Adipocyte (in vitro differentiated cells): Measurements from ENCODE around the gene MACROD2.

Source experiments
- DNase-seq: peaks from one replicate; pipeline ENCODE4 v3.0.0-alpha.2; 2015; ENCODE audit warnings: low read depth
- H3K27me3 ChIP-seq: replicated peaks from 2 replicates; pipeline ENCODE4 v1.7.0; 2013; ENCODE audit warnings: mild to moderate bottlenecking, low read length, moderate library complexity; ENCODE audit not compliant: control insufficient read depth, insufficient read depth
- H3K36me3 ChIP-seq: 2 replicates; pipeline ENCODE4 v1.7.0; 2013; ENCODE audit warnings: low read length, mild to moderate bottlenecking, moderate library complexity; ENCODE audit not compliant: control insufficient read depth, insufficient read depth, severe bottlenecking
- H3K4me1 ChIP-seq: 2 replicates; pipeline ENCODE4 v1.7.0; 2013; ENCODE audit warnings: mild to moderate bottlenecking, low read length, moderate library complexity; ENCODE audit not compliant: control insufficient read depth, insufficient read depth
- H3K4me3 ChIP-seq: 2 replicates; pipeline ENCODE4 v1.7.0; 2013; ENCODE audit warnings: mild to moderate bottlenecking, low read length, moderate library complexity
- H3K9ac ChIP-seq: 2 replicates; pipeline ENCODE4 v1.7.0; 2013; ENCODE audit warnings: mild to moderate bottlenecking, low read length, moderate library complexity
- H3K9me3 ChIP-seq: 2 replicates; pipeline ENCODE4 v1.7.0; 2013; ENCODE audit warnings: mild to moderate bottlenecking, low read length, moderate library complexity; ENCODE audit not compliant: control insufficient read depth

The MACROD2 gene

GRCh38 chr20:16078172-16078898 lies 2083.0 kb downstream of the MACROD2 start:
- no peaks in the 10 kb centered on the region for H3K27me3 ChIP-seq
- H3K4me3 ChIP-seq, result no peak overlapping the region
- no peak for DNase-seq
- no peak overlapping the region for H3K9ac ChIP-seq
- no peaks in the 10 kb centered on the region for H3K9me3 ChIP-seq
- H3K36me3 ChIP-seq, result no peaks in the 10 kb centered on the region
- H3K4me1 ChIP-seq, result no peaks in the 10 kb centered on the region

GRCh38 chr20:16081421-16081820 lies 2086.1 kb downstream of the MACROD2 start:
- Histone ChIP-seq H3K36me3 (no peaks in the 10 kb centered on the region), H3K27me3 (no peaks in the 10 kb centered on the region), H3K4me1 (no peaks in the 10 kb centered on the region), H3K9me3 (peaks cover 3% of the 10 kb centered on the region), H3K9ac (no peak overlapping the region), H3K4me3 (no peak overlapping the region)
- DNase-seq, result no peak

- Histone ChIP-seq H3K4me3 (no peak overlapping the region), H3K27me3 (no peaks in the 10 kb centered on the region)
Observed at GRCh38 chr20:16082051-16082550, 2086.8 kb downstream of the MACROD2 start.

GRCh38 chr20:16083639-16084280 lies 2088.4 kb downstream of the MACROD2 start:
- Histone ChIP-seq H3K4me1 (no peaks in the 10 kb centered on the region), H3K9me3 (peaks cover 11% of the 10 kb centered on the region), H3K4me3 (no peak overlapping the region), H3K36me3 (no peaks in the 10 kb centered on the region), H3K9ac (no peak overlapping the region), H3K27me3 (no peaks in the 10 kb centered on the region)
- no peak for DNase-seq

More at GRCh38 chr20:16082051-16082550, 2086.8 kb downstream of the MACROD2 start:
- no peak for DNase-seq
- Histone ChIP-seq H3K9ac (no peak overlapping the region), H3K36me3 (no peaks in the 10 kb centered on the region), H3K9me3 (peaks cover 8% of the 10 kb centered on the region), H3K4me1 (no peaks in the 10 kb centered on the region)

GRCh38 chr20:16095226-16095625 lies 2099.9 kb downstream of the MACROD2 start:
- DNase-seq, result no peak

GRCh38 chr20:16096756-16097326 lies 2101.5 kb downstream of the MACROD2 start:
- DNase-seq, result no peak
- Histone ChIP-seq H3K9ac (no peak overlapping the region), H3K4me3 (no peak overlapping the region)

More at GRCh38 chr20:16095226-16095625, 2099.9 kb downstream of the MACROD2 start:
- Histone ChIP-seq H3K4me1 (peaks cover 8% of the 10 kb centered on the region), H3K9me3 (peaks cover 12% of the 10 kb centered on the region), H3K27me3 (no peaks in the 10 kb centered on the region), H3K36me3 (no peaks in the 10 kb centered on the region), H3K4me3 (no peak overlapping the region), H3K9ac (no peak overlapping the region)

DNA sequence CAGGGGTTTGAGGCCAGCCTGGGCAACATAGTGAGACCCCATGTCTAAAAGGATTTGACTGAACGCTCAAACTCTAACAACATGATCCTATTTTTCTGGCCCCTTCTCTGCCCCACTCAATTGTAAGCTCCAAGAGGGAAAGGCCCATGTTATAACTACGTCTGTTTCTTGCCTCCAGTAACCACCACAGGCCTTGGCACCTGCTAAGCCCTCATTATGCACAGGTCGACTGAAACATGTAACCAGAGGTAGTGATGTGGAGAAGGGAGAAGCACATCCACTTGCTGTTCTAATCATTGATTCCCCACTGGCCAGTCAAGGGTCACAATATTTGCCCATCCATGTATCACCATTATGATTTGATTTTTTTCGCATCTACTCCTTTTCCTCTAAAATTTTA lies 2102.5 kb downstream of the MACROD2 start:
- H3K27me3 ChIP-seq, result peaks cover 5% of the 10 kb centered on the region
- peaks cover 14% of the 10 kb centered on the region for H3K4me1 ChIP-seq
- no peak for DNase-seq
- H3K9me3 ChIP-seq, result no peaks in the 10 kb centered on the region
- no peak overlapping the region for H3K9ac ChIP-seq
- no peak overlapping the region for H3K4me3 ChIP-seq
- H3K36me3 ChIP-seq, result no peaks in the 10 kb centered on the region

More at GRCh38 chr20:16096756-16097326, 2101.5 kb downstream of the MACROD2 start:
- Histone ChIP-seq H3K4me1 (peaks cover 14% of the 10 kb centered on the region), H3K36me3 (no peaks in the 10 kb centered on the region), H3K9me3 (no peaks in the 10 kb centered on the region), H3K27me3 (peaks cover 5% of the 10 kb centered on the region)

DNA sequence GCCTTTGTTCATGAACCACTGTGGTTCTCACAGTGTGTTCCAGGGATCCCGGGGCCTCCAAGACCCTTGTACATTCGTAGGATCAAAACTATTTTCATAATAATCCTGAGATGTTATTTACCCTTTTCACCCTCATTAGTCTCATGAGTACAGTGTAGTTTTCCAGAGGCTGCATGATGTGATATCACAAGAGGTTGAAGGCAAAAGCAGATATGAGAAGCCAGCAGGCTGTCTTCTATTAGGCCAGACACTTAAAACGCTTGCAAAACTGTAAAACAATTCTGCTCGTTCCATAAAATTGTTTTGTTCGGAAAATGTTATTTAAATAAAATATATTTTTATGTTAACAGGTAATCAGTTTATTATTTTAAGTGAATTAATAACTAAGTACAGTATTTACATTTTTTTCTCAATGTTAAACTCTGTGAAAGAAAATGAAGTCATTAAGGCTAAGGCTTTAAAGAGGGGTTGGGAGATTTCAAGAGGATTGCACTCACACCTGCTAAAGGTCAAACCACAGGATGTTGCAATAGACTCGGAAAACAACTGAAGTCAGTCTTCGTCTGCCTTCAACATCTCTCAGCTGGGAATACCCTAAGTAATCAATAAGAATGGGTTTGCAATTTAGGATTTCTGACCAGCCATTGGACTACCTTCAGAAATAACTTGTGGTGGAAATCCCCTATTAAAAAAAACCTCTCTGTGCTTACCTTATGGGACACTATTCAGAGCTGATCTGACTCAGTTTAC lies 2103.7 kb downstream of the MACROD2 start:
- H3K9me3 ChIP-seq, result no peaks in the 10 kb centered on the region
- H3K4me3 ChIP-seq, result no peak overlapping the region
- peaks cover 14% of the 10 kb centered on the region for H3K4me1 ChIP-seq
- peaks cover 5% of the 10 kb centered on the region for H3K27me3 ChIP-seq
- H3K36me3 ChIP-seq, result no peaks in the 10 kb centered on the region
- no peak overlapping the region for H3K9ac ChIP-seq
- peak; percentile 9 for DNase-seq

GRCh38 chr20:16100111-16100510 lies 2104.8 kb downstream of the MACROD2 start:
- peak; percentile 43 for DNase-seq
- H3K9me3 ChIP-seq, result no peaks in the 10 kb centered on the region
- no peak overlapping the region for H3K9ac ChIP-seq
- H3K4me1 ChIP-seq, result peaks cover 14% of the 10 kb centered on the region
- peaks cover 5% of the 10 kb centered on the region for H3K27me3 ChIP-seq
- no peaks in the 10 kb centered on the region for H3K36me3 ChIP-seq
- no peak overlapping the region for H3K4me3 ChIP-seq

- DNase-seq, result no peak
- Histone ChIP-seq H3K27me3 (peaks cover 5% of the 10 kb centered on the region), H3K4me3 (no peak overlapping the region), H3K36me3 (no peaks in the 10 kb centered on the region), H3K4me1 (peaks cover 14% of the 10 kb centered on the region), H3K9ac (no peak overlapping the region), H3K9me3 (peaks cover 3% of the 10 kb centered on the region)
Observed at GRCh38 chr20:16100767-16101166, 2105.5 kb downstream of the MACROD2 start.
